NCI-H2029 treated with DMSO at 0.1 percent for 48 hours (cell line): ENCODE data around the gene KRTAP2-4.

Experiments
- DNase-seq: peaks from one replicate; lab custom pipeline; 2025; lab: John Stamatoyannopoulos, UW

Gene KRTAP2-4

DNA sequence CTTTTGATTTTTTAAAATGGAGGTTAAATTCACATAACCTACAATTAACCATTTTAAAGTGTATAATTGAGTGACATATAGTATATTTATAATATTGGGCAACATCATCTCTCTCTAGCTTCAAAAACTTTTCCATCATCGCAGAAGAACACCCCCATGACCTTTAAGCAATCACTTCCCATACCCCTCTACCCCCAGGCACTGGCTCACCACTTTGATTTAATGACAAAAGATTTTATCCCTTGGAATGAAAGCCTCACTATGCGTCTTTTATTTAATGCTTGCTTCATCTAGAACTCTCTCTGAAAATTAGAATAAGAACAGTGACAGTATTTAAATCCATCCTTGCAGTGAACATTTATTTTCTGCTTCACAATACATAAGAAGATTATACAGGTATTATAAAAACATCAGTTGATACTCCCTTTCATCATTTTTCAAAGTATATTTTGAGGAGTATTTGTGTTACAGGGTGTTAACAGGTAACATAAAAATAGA lies 27.8 kb downstream of the KRTAP2-4 start:
- no peak for DNase-seq

GRCh38 chr17:41034346-41034935 lies 31.2 kb downstream of the KRTAP2-4 start, which contains the start of gene KRTAP1-3:
Gene KRTAP1-3 (minus strand): TSS chr17:41034874. CDS start chr17:41034821, 53 bp downstream.
- DNase-seq: peak; percentile 18

GRCh38 chr17:41029633-41030245 lies 35.9 kb downstream of the KRTAP2-4 start, which contains the start of gene KRTAP1-4:
Gene KRTAP1-4 (minus strand): TSS chr17:41030195. CDS start chr17:41030078, 117 bp downstream.
- peak; percentile 31 for DNase-seq

GRCh38 chr17:41026715-41027471 lies 38.8 kb downstream of the KRTAP2-4 start, which contains the start of gene KRTAP1-5:
Gene KRTAP1-5 (minus strand): TSS chr17:41027208. CDS start chr17:41027155, 53 bp downstream.
- DNase-seq: no peak

DNA sequence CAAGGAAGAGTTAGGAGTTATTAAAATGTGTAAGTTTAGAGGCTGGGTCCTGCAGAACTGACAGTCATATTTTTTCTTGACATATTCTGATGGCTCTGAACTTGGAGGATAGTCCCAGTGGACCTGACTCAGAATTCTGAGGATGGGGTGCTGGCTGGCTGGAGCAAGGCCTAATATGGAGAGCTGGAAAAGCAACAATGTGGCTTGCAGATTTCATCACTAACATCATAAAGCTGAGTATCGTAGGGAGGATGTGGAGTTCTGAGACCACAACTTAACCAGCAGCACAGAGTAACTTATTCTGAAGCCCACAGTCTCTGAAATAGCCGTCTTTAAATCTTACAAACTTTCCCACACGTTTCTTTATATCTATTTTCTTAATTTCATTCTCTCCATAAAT lies 41.0 kb downstream of the KRTAP2-4 start:
- DNase-seq: no peak

DNA sequence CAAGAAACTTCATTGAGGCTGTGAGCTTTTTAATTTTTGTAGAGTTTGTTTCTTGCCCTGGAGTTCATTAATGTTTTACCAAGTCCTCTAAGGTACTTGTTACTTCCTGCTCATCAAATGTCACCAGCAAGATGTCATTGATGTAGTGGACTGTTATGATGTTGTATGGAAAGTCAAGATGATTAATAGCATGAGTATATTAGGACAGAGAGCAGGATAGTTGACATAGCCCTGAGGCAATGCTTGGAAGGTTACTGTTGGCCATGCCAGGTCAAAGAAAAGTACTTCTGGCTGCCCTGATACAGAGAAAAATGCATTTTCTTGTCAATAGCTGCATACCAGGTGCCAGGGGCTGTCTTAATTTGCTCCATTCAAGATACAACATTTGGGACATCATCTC lies 45.3 kb downstream of the KRTAP2-4 start:
- DNase-seq: no peak

DNA sequence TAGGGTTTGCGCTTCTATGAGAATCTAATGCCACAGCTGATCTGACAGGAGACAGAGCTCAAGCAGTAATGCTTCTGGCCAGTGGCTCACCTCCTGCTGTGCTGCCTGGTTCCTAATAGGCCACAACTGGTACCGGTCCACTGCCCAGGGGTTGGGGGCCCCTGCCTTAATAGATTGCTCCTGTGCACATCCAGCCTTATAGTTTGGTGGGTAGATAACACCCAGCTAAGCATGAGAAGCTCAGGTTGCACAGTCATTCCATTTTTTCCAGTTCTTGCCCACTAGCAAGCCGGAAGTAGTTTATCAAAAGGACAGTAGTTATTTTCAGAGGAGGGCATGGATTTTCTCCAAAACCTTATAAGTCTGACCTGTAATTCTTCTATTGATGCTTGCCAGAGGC lies 46.3 kb downstream of the KRTAP2-4 start:
- DNase-seq: no peak

DNA sequence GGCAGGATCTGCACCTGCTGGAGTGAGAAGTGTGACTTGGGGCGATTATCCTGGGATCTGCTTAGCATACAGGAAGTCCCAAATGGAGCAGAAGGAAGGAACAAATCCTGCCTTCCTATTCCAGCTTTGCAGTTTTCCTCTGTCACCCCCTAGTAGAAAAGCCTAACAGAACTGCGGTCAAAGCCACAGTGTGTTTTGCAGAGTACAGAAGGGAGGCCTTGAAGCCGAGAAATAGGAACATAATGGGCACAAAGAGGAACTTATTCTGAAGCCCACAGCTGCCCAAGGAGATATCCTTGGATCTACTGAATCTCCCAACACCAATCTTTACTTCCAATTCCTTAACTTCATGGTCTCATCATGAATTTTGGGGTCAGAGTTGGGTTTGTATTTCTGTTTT lies 47.1 kb downstream of the KRTAP2-4 start:
- DNase-seq: no peak

GRCh38 chr17:41016578-41017215 lies 49.0 kb downstream of the KRTAP2-4 start:
- no peak for DNase-seq

GRCh38 chr17:41015454-41015853 lies 50.2 kb downstream of the KRTAP2-4 start:
- DNase-seq: no peak
